A549 (cell line): ENCODE results near the gene ACOXL.

ENCODE experiments used
- BHLHE40 ChIP-seq: IDR thresholded peaks from 2 replicates; pipeline ENCODE4 v1.6.1; 2012; ENCODE audit warnings: low read depth, low read length, inconsistent platforms
- CHD2 ChIP-seq: fragments of 150-350 bp; IDR thresholded peaks from 2 replicates; pipeline ENCODE4 v1.6.1; 2014; ENCODE audit warnings: low read length; ENCODE audit not compliant: partially characterized antibody
- EHMT2 ChIP-seq: fragments of 200-600 bp; sonication (generic); IDR thresholded peaks from 2 replicates; pipeline ENCODE4 v1.6.1; 2016; ENCODE audit warnings: antibody characterized with exemption, low read depth, mild to moderate bottlenecking, moderate library complexity
- EP300 ChIP-seq, 2 experiments: fragments of >200 bp; sonication (Bioruptor Twin); formaldehyde crosslinking; IDR thresholded peaks; 2 replicates in 1 of 2; 3 replicates in 1 of 2; pipeline ENCODE4 v1.6.1; 2016 to 2017
- HOXB5 ChIP-seq: fragments of 250-450 bp; sonication (Bioruptor Pico); IDR thresholded peaks from 2 replicates; pipeline ENCODE4 v1.5.0; 2020; ENCODE audit warnings: mild to moderate bottlenecking, moderate library complexity
- KDM5A ChIP-seq: fragments of 200-600 bp; sonication (generic); IDR thresholded peaks from 2 replicates; pipeline ENCODE4 v1.6.1; 2016; ENCODE audit warnings: antibody characterized with exemption, mild to moderate bottlenecking
- NFE2L2 ChIP-seq: fragments of 150-350 bp; conservative IDR thresholded peaks from 2 replicates; pipeline ENCODE4 v1.6.1; 2014; ENCODE audit warnings: low read length
- POLR2A ChIP-seq: IDR thresholded peaks from 2 replicates; pipeline ENCODE4 v1.6.1; 2012; ENCODE audit warnings: mild to moderate bottlenecking, low read length
- RAD21 ChIP-seq, 2 experiments: fragments of >200 bp in 1 of 2; sonication (Bioruptor Twin) in 1 of 2; formaldehyde crosslinking in 1 of 2; IDR thresholded peaks in 1 of 2; conservative IDR thresholded peaks in 1 of 2; 2 replicates in 1 of 2; 3 replicates in 1 of 2; pipeline ENCODE4 v1.6.1; 2012 to 2018; ENCODE audit warnings: inconsistent platforms in 1 of 2
- SMC3 ChIP-seq: fragments of >200 bp; sonication (Bioruptor Twin); formaldehyde crosslinking; IDR thresholded peaks from 3 replicates; pipeline ENCODE4 v1.6.1; 2018; ENCODE audit warnings: inconsistent platforms
- TF ChIP-seq, protein P1 (sequence below): fragments of >200 bp; sonication (Bioruptor Twin); formaldehyde crosslinking; IDR thresholded peaks from 3 replicates; pipeline ENCODE4 v1.5.1; 2016
- TF ChIP-seq, protein P2 (sequence below): fragments of 200-600 bp; sonication (generic); IDR thresholded peaks from 2 replicates; pipeline ENCODE4 v1.6.1; 2016; ENCODE audit warnings: antibody characterized with exemption, mild to moderate bottlenecking, moderate library complexity
- TF ChIP-seq, protein P3 (sequence below): IDR thresholded peaks from 2 replicates; pipeline ENCODE4 v1.6.1; 2012

- TF ChIP-seq EHMT2 (no peak), EP300 (IDR thresholded peaks at IDR 0.05) (no peak), POLR2A (no peak), SMC3 (no peak), BHLHE40 (no peak), NFE2L2 (no peak), RAD21 (conservative IDR thresholded peaks at IDR 0.05 in 1 of 2, IDR thresholded peaks at IDR 0.05 in 1 of 2) (no peak), CHD2 (no peak), KDM5A (no peak), HOXB5 (CRISPR knock-in tag) (no peak)
- TF ChIP-seq, protein P1, sequence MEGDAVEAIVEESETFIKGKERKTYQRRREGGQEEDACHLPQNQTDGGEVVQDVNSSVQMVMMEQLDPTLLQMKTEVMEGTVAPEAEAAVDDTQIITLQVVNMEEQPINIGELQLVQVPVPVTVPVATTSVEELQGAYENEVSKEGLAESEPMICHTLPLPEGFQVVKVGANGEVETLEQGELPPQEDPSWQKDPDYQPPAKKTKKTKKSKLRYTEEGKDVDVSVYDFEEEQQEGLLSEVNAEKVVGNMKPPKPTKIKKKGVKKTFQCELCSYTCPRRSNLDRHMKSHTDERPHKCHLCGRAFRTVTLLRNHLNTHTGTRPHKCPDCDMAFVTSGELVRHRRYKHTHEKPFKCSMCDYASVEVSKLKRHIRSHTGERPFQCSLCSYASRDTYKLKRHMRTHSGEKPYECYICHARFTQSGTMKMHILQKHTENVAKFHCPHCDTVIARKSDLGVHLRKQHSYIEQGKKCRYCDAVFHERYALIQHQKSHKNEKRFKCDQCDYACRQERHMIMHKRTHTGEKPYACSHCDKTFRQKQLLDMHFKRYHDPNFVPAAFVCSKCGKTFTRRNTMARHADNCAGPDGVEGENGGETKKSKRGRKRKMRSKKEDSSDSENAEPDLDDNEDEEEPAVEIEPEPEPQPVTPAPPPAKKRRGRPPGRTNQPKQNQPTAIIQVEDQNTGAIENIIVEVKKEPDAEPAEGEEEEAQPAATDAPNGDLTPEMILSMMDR = no peak
- TF ChIP-seq, protein P2, sequence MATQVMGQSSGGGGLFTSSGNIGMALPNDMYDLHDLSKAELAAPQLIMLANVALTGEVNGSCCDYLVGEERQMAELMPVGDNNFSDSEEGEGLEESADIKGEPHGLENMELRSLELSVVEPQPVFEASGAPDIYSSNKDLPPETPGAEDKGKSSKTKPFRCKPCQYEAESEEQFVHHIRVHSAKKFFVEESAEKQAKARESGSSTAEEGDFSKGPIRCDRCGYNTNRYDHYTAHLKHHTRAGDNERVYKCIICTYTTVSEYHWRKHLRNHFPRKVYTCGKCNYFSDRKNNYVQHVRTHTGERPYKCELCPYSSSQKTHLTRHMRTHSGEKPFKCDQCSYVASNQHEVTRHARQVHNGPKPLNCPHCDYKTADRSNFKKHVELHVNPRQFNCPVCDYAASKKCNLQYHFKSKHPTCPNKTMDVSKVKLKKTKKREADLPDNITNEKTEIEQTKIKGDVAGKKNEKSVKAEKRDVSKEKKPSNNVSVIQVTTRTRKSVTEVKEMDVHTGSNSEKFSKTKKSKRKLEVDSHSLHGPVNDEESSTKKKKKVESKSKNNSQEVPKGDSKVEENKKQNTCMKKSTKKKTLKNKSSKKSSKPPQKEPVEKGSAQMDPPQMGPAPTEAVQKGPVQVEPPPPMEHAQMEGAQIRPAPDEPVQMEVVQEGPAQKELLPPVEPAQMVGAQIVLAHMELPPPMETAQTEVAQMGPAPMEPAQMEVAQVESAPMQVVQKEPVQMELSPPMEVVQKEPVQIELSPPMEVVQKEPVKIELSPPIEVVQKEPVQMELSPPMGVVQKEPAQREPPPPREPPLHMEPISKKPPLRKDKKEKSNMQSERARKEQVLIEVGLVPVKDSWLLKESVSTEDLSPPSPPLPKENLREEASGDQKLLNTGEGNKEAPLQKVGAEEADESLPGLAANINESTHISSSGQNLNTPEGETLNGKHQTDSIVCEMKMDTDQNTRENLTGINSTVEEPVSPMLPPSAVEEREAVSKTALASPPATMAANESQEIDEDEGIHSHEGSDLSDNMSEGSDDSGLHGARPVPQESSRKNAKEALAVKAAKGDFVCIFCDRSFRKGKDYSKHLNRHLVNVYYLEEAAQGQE = no peak
- TF ChIP-seq, protein P3, sequence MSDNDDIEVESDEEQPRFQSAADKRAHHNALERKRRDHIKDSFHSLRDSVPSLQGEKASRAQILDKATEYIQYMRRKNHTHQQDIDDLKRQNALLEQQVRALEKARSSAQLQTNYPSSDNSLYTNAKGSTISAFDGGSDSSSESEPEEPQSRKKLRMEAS = no peak
These were observed 43.7 kb upstream of the ACOXL start for GRCh38 chr2:110688594-110689091.
